ENCODE results near the gene MAD1L1. TPM values are rescaled to one million over a fixed set of nuclear protein-coding genes. Genes with fewer than 3 reads are reported as not detected.

Gene MAD1L1
- total and polyA plus RNA-seq, 2 of the 8 experiments (the other 6 are each of a cell fraction or from before 2014, with no cell fraction given), result 40.4 to 44.6 TPM

DNA sequence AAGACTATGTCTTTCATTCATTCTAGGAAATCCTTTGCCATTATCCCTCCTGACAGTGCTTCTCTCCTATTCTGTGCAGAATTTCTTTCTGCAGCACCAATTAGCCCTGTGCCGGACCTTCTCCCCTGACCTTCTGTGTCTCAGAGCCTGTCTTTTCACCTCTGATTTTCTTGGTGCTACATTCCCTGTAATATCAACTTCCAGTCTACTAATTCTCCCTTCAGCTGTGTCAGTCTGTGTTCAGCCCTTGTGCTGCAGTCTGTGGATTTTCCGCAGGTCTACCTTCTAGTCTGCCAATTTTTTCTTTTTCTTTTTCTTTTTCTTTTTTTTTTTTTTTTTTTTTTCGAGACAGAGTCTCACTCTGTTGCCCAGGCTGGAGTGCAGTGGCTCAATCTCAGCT lies 446.9 kb downstream of the MAD1L1 start (continued):
- TF ChIP-seq JUN (IDR thresholded peaks at IDR 0.05; ENCODE audit: low read depth, low read length), result no peak
- no peak for TF ChIP-seq CHD2 (IDR thresholded peaks at IDR 0.05; ENCODE audit: low read length)
- no peak for TF ChIP-seq YY1 (IDR thresholded peaks at IDR 0.05; ENCODE audit: low read depth, low read length)
